DMS153 (cell line): Measurements from ENCODE around the gene VILL.
"Not testable (repeated sequence)": the region's sequence is repeated elsewhere in the genome, so short reads cannot be mapped to it uniquely, and the experiment has no call there.

ENCODE experiments used
- DNase-seq: peaks from one replicate; lab custom pipeline; 2025; lab: John Stamatoyannopoulos, UW

VILL gene

GRCh38 chr3:38017445-38018295 lies 27.1 kb downstream of the VILL start:
- no peak for DNase-seq

GRCh38 chr3:38018296-38019266 lies 28.0 kb downstream of the VILL start:
- no peak for DNase-seq

GRCh38 chr3:38019658-38020341 lies 29.2 kb downstream of the VILL start:
- no peak for DNase-seq

- DNase-seq, result no peak
Measured at GRCh38 chr3:38020342-38020726, 29.7 kb downstream of the VILL start.

- DNase-seq, result no peak
Measured at GRCh38 chr3:38021196-38021595, 30.6 kb downstream of the VILL start.

GRCh38 chr3:38022301-38022700 lies 31.7 kb downstream of the VILL start:
- DNase-seq, result no peak

- no peak for DNase-seq
Measured at GRCh38 chr3:38022896-38023709, 32.5 kb downstream of the VILL start.

GRCh38 chr3:38026856-38027255 lies 36.3 kb downstream of the VILL start:
- no peak for DNase-seq

- DNase-seq, result no peak
Measured at GRCh38 chr3:38027466-38028465, 37.2 kb downstream of the VILL start.

GRCh38 chr3:38028621-38029361 lies 38.2 kb downstream of the VILL start:
- DNase-seq, result no peak

GRCh38 chr3:38029400-38030125 lies 39.0 kb downstream of the VILL start, which contains the start of gene PLCD1:
TSS of gene PLCD1 (minus strand) at chr3:38029642. CDS start at chr3:38029539, 103 bp downstream.
- DNase-seq, result no peak

- DNase-seq, result no peak
Measured at GRCh38 chr3:38030126-38031021, 39.8 kb downstream of the VILL start.

GRCh38 chr3:38031022-38031994 lies 40.7 kb downstream of the VILL start:
- DNase-seq, result no peak

- DNase-seq, result no peak
Measured at GRCh38 chr3:38032328-38032865, 41.8 kb downstream of the VILL start.

GRCh38 chr3:38033586-38033985 lies 43.0 kb downstream of the VILL start:
- not testable (repeated sequence) for DNase-seq

GRCh38 chr3:38034335-38034734 lies 43.7 kb downstream of the VILL start:
- not testable (repeated sequence) for DNase-seq
